SIG-M5 treated with dmso at 0.1 percent for 504 hours (cell line): ENCODE data around the gene BMP2K.

Experiments used
- DNase-seq: peaks from one replicate; lab custom pipeline; 2025; ENCODE audit not compliant: unreplicated experiment; lab: John Stamatoyannopoulos, UW

Gene BMP2K

GRCh38 chr4:78763763-78764387, 12.3 kb upstream of the BMP2K start:
- DNase-seq: no peak

- no peak for DNase-seq
Observed at GRCh38 chr4:78764498-78764961, 11.6 kb upstream of the BMP2K start.

GRCh38 chr4:78765432-78766006, 10.6 kb upstream of the BMP2K start:
- DNase-seq: no peak

GRCh38 chr4:78766026-78766425, 10.1 kb upstream of the BMP2K start:
- no peak for DNase-seq

- DNase-seq: no peak
Observed at GRCh38 chr4:78766650-78767049, 9.5 kb upstream of the BMP2K start.

- DNase-seq: no peak
Observed at GRCh38 chr4:78767350-78767749, 8.8 kb upstream of the BMP2K start.

GRCh38 chr4:78768452-78769180, 7.5 kb upstream of the BMP2K start:
- DNase-seq: no peak

GRCh38 chr4:78770091-78770642, 6.0 kb upstream of the BMP2K start:
- no peak for DNase-seq

- DNase-seq: no peak
Observed at GRCh38 chr4:78772526-78773091, 3.5 kb upstream of the BMP2K start.

GRCh38 chr4:78774417-78774816, 1.7 kb upstream of the BMP2K start:
- DNase-seq: no peak

GRCh38 chr4:78775303-78776078, 659 bp upstream of the BMP2K start:
- peak; percentile 48 for DNase-seq

- DNase-seq: peak; percentile 67
Observed at GRCh38 chr4:78776729-78777575, 802 bp downstream of the BMP2K start.

- no peak for DNase-seq
Observed at GRCh38 chr4:78777576-78777940, 1.4 kb downstream of the BMP2K start.

GRCh38 chr4:78778530-78778929, 2.4 kb downstream of the BMP2K start:
- DNase-seq: no peak

GRCh38 chr4:78779280-78779679, 3.1 kb downstream of the BMP2K start:
- DNase-seq: no peak

- DNase-seq: no peak
Observed at GRCh38 chr4:78780093-78780492, 3.9 kb downstream of the BMP2K start.

GRCh38 chr4:78781139-78781538, 5.0 kb downstream of the BMP2K start:
- DNase-seq: no peak

GRCh38 chr4:78781924-78782323, 5.8 kb downstream of the BMP2K start:
- DNase-seq: peak; percentile 46

GRCh38 chr4:78784236-78784865, 8.2 kb downstream of the BMP2K start:
- DNase-seq: no peak
